ENCODE results near the gene STK35. TPM values are rescaled to one million over a fixed set of nuclear protein-coding genes. Genes with fewer than 3 reads are reported as not detected.

Gene STK35
- total RNA-seq, 2 donors from 2014 or later, result 25.8 to 26.7 TPM

DNA sequence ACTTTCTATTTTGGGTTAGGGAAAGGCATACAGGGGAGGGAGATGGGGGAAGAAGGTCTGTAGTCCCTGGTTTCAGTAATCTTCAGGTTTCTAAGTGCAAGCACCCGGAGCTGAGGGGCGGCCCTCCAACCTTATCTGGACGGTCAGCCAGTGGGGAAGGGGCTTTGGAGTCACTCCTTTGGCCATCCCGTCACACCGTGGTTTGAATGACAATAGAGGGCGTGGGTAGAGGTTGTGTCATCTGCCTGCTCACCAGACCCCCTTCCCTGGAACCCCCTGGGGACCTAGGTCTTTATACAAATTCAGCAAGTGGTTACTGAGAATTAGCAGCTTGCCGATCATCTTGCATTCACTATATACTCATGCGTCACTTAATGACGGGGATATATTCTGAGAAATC is 29.1 kb downstream of the STK35 start:
- Histone ChIP-seq H3K9me3 (no peaks in the 10 kb centered on the region), H3K4me1 (no peaks in the 10 kb centered on the region), H3K36me3 (no peaks in the 10 kb centered on the region), H3K27me3 (no peaks in the 10 kb centered on the region), H3K27ac (no peak overlapping the region), H3K9ac (ENCODE audit: low read depth in 2 of 2, low read length in 2 of 2) (no peak overlapping the region), H3K4me3 (no peak overlapping the region)
- intact Hi-C loops (cut with DNase I), result no loop called here
- DNase-seq, result no peak
- TF ChIP-seq, protein P1, sequence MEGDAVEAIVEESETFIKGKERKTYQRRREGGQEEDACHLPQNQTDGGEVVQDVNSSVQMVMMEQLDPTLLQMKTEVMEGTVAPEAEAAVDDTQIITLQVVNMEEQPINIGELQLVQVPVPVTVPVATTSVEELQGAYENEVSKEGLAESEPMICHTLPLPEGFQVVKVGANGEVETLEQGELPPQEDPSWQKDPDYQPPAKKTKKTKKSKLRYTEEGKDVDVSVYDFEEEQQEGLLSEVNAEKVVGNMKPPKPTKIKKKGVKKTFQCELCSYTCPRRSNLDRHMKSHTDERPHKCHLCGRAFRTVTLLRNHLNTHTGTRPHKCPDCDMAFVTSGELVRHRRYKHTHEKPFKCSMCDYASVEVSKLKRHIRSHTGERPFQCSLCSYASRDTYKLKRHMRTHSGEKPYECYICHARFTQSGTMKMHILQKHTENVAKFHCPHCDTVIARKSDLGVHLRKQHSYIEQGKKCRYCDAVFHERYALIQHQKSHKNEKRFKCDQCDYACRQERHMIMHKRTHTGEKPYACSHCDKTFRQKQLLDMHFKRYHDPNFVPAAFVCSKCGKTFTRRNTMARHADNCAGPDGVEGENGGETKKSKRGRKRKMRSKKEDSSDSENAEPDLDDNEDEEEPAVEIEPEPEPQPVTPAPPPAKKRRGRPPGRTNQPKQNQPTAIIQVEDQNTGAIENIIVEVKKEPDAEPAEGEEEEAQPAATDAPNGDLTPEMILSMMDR (IDR thresholded peaks at IDR 0.05), result no peak

DNA sequence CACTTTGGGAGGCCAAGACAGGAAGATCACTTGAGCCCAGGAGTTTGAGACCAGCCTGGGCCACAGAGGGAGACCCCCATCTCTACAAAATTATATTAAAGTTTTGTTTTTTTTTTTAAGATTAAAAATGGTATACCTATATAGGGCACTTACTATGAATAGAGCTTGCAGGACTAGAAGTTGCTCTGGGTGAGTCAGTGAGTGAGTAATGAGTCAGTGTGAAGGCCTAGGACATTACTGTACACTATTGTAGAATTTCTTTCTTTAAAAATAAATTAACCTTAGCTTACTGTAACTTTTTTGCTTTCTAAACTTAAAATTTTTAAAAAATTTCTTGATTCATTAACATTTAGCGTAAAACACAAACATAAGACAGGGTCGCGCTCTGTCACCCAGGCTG is 29.7 kb downstream of the STK35 start:
- intact Hi-C loops (cut with DNase I), result no loop called here
- H3K36me3 ChIP-seq, result no peaks in the 10 kb centered on the region
- no peaks in the 10 kb centered on the region for H3K4me1 ChIP-seq
- no peak overlapping the region for H3K27ac ChIP-seq
- no peak for DNase-seq
- no peaks in the 10 kb centered on the region for H3K9me3 ChIP-seq
- no peak overlapping the region for H3K4me3 ChIP-seq
- no peak overlapping the region for H3K9ac ChIP-seq (ENCODE audit: low read depth in 2 of 2, low read length in 2 of 2)
- no peaks in the 10 kb centered on the region for H3K27me3 ChIP-seq
- TF ChIP-seq, protein P1 (IDR thresholded peaks at IDR 0.05), result no peak

DNA sequence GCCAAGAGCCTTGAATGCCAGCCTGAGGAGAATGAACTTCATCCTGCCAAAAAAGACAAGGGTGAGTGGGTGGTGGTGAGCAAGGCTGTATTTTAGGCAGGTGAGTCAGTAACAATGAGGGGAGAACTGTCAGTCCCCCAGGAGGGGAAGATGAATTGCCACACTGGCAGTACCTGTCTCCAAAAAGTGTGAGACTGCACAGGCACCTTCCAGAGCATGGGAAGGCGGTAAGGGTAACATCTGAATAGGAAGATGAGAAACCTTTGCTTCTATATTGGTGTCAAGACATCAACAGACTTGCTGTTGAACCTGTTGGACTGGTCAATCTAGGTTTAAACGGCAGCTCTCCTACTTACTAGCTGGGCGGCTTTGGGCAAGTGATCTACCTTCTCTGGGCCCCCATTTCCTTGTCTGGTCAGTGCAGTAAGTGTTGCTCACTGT is 30.9 kb downstream of the STK35 start:
- intact Hi-C loops (cut with DNase I), result no loop called here
- Histone ChIP-seq H3K27ac (no peak overlapping the region), H3K9me3 (no peaks in the 10 kb centered on the region), H3K9ac (ENCODE audit: low read depth in 2 of 2, low read length in 2 of 2) (no peak overlapping the region), H3K36me3 (no peaks in the 10 kb centered on the region), H3K4me3 (no peak overlapping the region), H3K4me1 (no peaks in the 10 kb centered on the region), H3K27me3 (no peaks in the 10 kb centered on the region)
- TF ChIP-seq, protein P1 (IDR thresholded peaks at IDR 0.05), result no peak
- no peak for DNase-seq

DNA sequence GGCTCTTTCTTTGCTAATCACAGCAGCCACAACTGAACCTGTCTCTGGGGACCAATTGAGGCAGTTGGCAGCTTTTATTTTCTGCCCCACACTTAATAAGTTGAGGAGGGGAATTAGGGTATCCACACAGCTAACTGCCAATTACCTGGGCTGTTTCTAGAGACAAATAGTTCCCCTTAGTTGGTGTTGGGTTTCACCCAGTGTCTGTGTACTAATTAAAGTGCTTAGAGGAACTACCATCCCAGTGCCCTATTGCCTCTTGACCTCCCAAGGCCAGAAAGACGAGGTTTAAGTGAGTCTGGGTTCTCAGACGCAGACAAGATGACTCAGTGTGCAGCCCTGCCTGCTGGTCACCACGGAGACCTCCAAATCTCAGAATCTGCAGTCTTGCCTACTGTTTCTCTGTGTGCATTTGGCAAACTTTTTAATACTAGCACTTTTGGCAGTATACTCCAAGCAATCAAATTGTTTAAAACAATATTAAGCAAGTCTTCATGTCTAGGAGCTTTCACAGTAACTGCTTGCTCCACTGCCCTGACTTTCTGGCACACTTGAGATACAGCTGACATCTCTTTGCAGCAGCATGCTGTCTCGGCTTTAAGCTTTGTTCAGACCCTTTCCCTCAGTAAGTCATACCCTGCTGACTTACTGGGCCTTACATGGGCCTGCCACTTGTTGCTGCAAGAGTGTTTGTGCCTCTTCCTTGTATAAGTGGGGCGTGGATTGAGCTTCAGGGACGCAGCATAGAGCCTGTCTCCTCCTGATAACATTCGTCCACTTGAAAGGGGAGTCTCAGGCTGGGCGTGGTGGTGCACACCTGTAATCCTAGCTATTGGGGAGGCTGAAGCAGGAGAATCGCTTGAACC is 31.9 kb downstream of the STK35 start:
- Histone ChIP-seq H3K9ac (ENCODE audit: low read depth in 2 of 2, low read length in 2 of 2) (no peak overlapping the region), H3K36me3 (no peaks in the 10 kb centered on the region), H3K4me1 (no peaks in the 10 kb centered on the region), H3K4me3 (no peak overlapping the region), H3K9me3 (no peaks in the 10 kb centered on the region), H3K27me3 (no peaks in the 10 kb centered on the region), H3K27ac (no peak overlapping the region)
- DNase-seq, result no peak
- TF ChIP-seq, protein P1 (IDR thresholded peaks at IDR 0.05), result no peak
- intact Hi-C loops (cut with DNase I), result no loop called here

DNA sequence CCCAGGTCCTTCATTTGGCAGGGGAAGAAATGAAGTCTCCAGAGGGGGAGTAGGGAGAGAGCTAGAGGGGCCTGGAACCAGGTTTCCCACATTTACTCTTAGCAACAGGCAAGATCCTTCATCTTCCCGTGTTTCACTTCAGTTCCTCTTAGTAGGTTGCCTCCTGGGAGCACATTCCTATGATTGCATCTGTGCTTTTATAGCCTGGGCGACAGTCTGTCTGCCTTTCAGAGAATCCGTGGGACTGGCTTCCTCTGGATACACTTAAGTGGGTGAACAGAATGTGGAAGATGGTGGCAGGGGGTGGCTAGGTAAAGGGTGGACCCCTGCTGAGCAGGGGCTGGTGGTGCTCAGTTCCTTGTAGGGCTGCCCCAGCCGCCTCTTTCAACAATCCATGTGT is 33.4 kb downstream of the STK35 start:
- H3K4me1 ChIP-seq, result no peaks in the 10 kb centered on the region
- H3K27ac ChIP-seq, result no peak overlapping the region
- no peaks in the 10 kb centered on the region for H3K36me3 ChIP-seq
- H3K4me3 ChIP-seq, result no peak overlapping the region
- no peaks in the 10 kb centered on the region for H3K9me3 ChIP-seq
- DNase-seq, result no peak
- no peak overlapping the region for H3K9ac ChIP-seq (ENCODE audit: low read depth in 2 of 2, low read length in 2 of 2)
- intact Hi-C loops (cut with DNase I), result no loop called here
- no peaks in the 10 kb centered on the region for H3K27me3 ChIP-seq
- TF ChIP-seq, protein P1 (IDR thresholded peaks at IDR 0.05), result no peak

All from colonic mucosa (tissue), 4 donors.